Liver (tissue), 3 donors: ENCODE measurements around the gene SPATA2L.

ENCODE experiments used
- CTCF ChIP-seq: fragments of 150-350 bp; IDR thresholded peaks from 2 replicates; pipeline ENCODE4 v1.5.1; 2017; ENCODE audit warnings: improper control_type of control experiment, low read depth, low read length; ENCODE audit not compliant: missing input control
- MAX ChIP-seq: IDR thresholded peaks from 2 replicates; pipeline ENCODE4 v1.6.1; 2016; ENCODE audit warnings: antibody characterized with exemption
- REST ChIP-seq: IDR thresholded peaks from 2 replicates; pipeline ENCODE4 v1.6.1; 2016; ENCODE audit warnings: antibody characterized with exemption, mild to moderate bottlenecking
- SP1 ChIP-seq: IDR thresholded peaks from 2 replicates; pipeline ENCODE4 v1.6.1; 2018; ENCODE audit warnings: antibody characterized with exemption, mild to moderate bottlenecking
- YY1 ChIP-seq: IDR thresholded peaks from 2 replicates; pipeline ENCODE4 v1.6.1; 2016; ENCODE audit warnings: antibody characterized with exemption, mild to moderate bottlenecking
- ZBTB33 ChIP-seq: IDR thresholded peaks from 2 replicates; pipeline ENCODE4 v1.6.1; 2016; ENCODE audit warnings: antibody characterized with exemption
- donor health status: healthy.
- donor health status: healthy.

GRCh38 chr16:89709166-89709565 lies 7.7 kb upstream of the SPATA2L start:
- TF ChIP-seq CTCF (no peak), SP1 (no peak), REST (no peak), YY1 (no peak), MAX (no peak), ZBTB33 (no peak)
